K562 (cell line): Measurements from ENCODE around the gene DAZAP1. TPM values are rescaled to one million over a fixed set of nuclear protein-coding genes. Genes with fewer than 3 reads are reported as not detected.

Source experiments
- BRF1 ChIP-seq: IDR thresholded peaks from 3 replicates; pipeline ENCODE4 v1.6.1; 2011; ENCODE audit warnings: borderline replicate concordance, mild to moderate bottlenecking; ENCODE audit not compliant: insufficient read length; ENCODE audit errors: extremely low read depth
- CBFA2T2 ChIP-seq: fragments of 450-650 bp; conservative IDR thresholded peaks from 2 replicates; pipeline ENCODE4 v1.6.1; 2017; ENCODE audit warnings: mild to moderate bottlenecking
- CCNT2 ChIP-seq: IDR thresholded peaks from 2 replicates; pipeline ENCODE4 v1.6.1; 2011; ENCODE audit warnings: borderline replicate concordance, low read depth, mild to moderate bottlenecking, moderate library complexity, mixed read lengths, low read length; ENCODE audit not compliant: insufficient read length; ENCODE audit errors: extremely low read depth
- GABPA ChIP-seq: fragments of 200-800 bp; sonication (Bioruptor generic); conservative IDR thresholded peaks from 2 replicates; pipeline ENCODE4 v1.6.1; 2016; ENCODE audit warnings: low read depth, missing genetic modification characterization, missing compliant biosample characterization
- HNRNPL ChIP-seq: fragments of 200-400 bp; formaldehyde crosslinking; IDR thresholded peaks from 2 replicates; pipeline ENCODE4 v1.6.1; 2017; ENCODE audit warnings: low read depth, mild to moderate bottlenecking, low read length
- NONO ChIP-seq, 2 experiments: fragments of 200-400 bp in 1 of 2; fragments of 450-650 bp in 1 of 2; formaldehyde crosslinking in 1 of 2; IDR thresholded peaks; 2 replicates each; pipeline ENCODE4 v1.6.1; 2017; ENCODE audit warnings: low read depth in 2 of 2, mild to moderate bottlenecking in 2 of 2, moderate library complexity in 2 of 2, low read length in 1 of 2
- POLR2A ChIP-seq: fragments of 450-650 bp; conservative IDR thresholded peaks from 2 replicates; pipeline ENCODE4 v1.6.1; 2016
- TCF7L2 ChIP-seq: fragments of 150-350 bp; IDR thresholded peaks from 2 replicates; pipeline ENCODE4 v1.6.1; 2016; ENCODE audit warnings: low read depth, mild to moderate bottlenecking, low read length, moderate library complexity
- TRIM28 ChIP-seq: fragments of 450-650 bp; IDR thresholded peaks from 2 replicates; pipeline ENCODE4 v1.6.1; 2017
- ZNF184 ChIP-seq: sonication (generic); formaldehyde crosslinking; IDR thresholded peaks from 2 replicates; pipeline ENCODE4 v1.5.0; 2020; ENCODE audit warnings: missing genetic modification reagents
- ZNF3 ChIP-seq: fragments of 250-450 bp; sonication (Bioruptor Pico); IDR thresholded peaks from 2 replicates; pipeline ENCODE4 v1.5.0; 2021; ENCODE audit warnings: mild to moderate bottlenecking, moderate library complexity
- ZNF717 ChIP-seq: fragments of 250-450 bp; sonication (Bioruptor Pico); IDR thresholded peaks from 2 replicates; pipeline ENCODE4 v1.5.0; 2021
- ZNF77 ChIP-seq: fragments of 250-450 bp; sonication (Bioruptor Pico); IDR thresholded peaks from 2 replicates; pipeline ENCODE4 v1.5.0; 2020
- polyA plus RNA-seq, 8 experiments: library from polyadenylated mRNA; depleted of rRNA in 4 of 8; stranded (reverse) in 5 of 8; unstranded in 3 of 8; fragments of >200 nt; fragmentation: Nextera tagmentation in 2 of 8; fragmentation: Illumina TruSeq in 1 of 8; extraction: Ambion mirVana in 2 of 8; extraction: Trizol in 1 of 8; gene quantifications; 2 replicates each; pipeline versions ENCODE4 v1.2.1 to v1.2.3, GENCODE V29; 2011 to 2014; ENCODE audit warnings: inconsistent platforms in 1 of 8, missing spikeins in 1 of 8
- total RNA-seq, 7 experiments: library from RNA; depleted of rRNA in 6 of 7; stranded (reverse); fragments of >200 nt in 6 of 7; fragmentation: Illumina TruSeq in 2 of 7; extraction: Trizol in 2 of 7; gene quantifications; 2 replicates each; pipeline versions ENCODE4 v1.2.1 to v1.2.3, GENCODE V29; 2011 to 2021; ENCODE audit warnings: low replicate concordance in 1 of 7
- TF ChIP-seq, protein P1 (sequence below), 2 experiments: fragments of 450-650 bp; formaldehyde crosslinking in 1 of 2; IDR thresholded peaks; 2 replicates each; pipeline versions ENCODE4 v1.4.0 to v1.6.1; 2014 to 2020; ENCODE audit warnings: mild to moderate bottlenecking in 2 of 2, borderline replicate concordance in 1 of 2, low read depth in 1 of 2
- TF ChIP-seq, protein P2 (sequence below): sonication (generic); formaldehyde crosslinking; IDR thresholded peaks from 2 replicates; pipeline ENCODE4 v1.8.1; 2023; ENCODE audit warnings: mild to moderate bottlenecking, missing genetic modification reagents

DAZAP1 gene
- total and polyA plus RNA-seq, 9 of the 15 experiments (the other 6 are each of a cell fraction or from before 2014, with no cell fraction given): 10.8 to 289 (median 142) TPM

DNA sequence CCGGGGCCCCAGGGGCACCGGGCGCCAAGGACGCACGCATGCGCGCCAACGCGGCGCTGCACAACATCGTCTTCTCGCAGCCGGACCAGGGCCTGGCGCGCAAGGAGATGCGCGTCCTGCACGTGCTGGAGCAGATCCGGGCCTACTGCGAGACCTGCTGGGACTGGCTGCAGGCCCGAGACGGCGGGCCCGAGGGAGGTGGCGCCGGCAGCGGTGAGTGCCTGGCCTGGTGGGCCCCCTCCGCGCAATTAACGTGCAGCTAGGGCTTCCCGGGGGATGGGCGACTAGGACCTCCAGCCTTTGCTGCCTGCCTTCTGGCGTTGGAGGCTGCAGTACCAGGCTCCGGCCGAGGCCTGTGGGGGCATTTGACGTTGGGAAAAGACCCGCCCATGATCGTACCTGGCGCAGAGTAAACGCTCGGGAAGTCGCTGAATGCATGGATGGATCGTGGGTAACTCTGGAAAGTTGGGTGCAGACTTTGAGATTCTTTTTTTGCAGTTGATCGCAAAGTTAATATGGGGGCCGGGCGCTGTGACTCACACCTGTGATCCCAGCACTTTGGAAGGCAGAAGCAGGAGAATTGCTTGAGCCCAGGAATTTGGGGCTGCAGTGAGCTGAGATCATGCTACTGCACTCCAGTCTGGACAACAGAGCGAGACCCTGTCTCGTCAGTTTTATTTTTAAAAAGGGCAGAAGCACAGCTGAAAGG is 49.8 kb downstream of the DAZAP1 start (continued):
- TF ChIP-seq TCF7L2 (no peak), ZNF77 (CRISPR knock-in tag) (no peak), ZNF717 (CRISPR knock-in tag) (no peak), CCNT2 (peak; percentile 44), TRIM28 (no peak), POLR2A (no peak), GABPA (tag) (no peak), CBFA2T2 (no peak), NONO (IDR thresholded peaks at IDR 0.05; ENCODE audit: low read depth in 2 of 2, low read length in 1 of 2) (no peak), BRF1 (no peak), ZNF3 (CRISPR knock-in tag) (no peak), HNRNPL (peak; percentile 69; the same call in 1 of the 2 replicates), ZNF184 (CRISPR knock-in tag) (no peak)
- TF ChIP-seq, protein P1, sequence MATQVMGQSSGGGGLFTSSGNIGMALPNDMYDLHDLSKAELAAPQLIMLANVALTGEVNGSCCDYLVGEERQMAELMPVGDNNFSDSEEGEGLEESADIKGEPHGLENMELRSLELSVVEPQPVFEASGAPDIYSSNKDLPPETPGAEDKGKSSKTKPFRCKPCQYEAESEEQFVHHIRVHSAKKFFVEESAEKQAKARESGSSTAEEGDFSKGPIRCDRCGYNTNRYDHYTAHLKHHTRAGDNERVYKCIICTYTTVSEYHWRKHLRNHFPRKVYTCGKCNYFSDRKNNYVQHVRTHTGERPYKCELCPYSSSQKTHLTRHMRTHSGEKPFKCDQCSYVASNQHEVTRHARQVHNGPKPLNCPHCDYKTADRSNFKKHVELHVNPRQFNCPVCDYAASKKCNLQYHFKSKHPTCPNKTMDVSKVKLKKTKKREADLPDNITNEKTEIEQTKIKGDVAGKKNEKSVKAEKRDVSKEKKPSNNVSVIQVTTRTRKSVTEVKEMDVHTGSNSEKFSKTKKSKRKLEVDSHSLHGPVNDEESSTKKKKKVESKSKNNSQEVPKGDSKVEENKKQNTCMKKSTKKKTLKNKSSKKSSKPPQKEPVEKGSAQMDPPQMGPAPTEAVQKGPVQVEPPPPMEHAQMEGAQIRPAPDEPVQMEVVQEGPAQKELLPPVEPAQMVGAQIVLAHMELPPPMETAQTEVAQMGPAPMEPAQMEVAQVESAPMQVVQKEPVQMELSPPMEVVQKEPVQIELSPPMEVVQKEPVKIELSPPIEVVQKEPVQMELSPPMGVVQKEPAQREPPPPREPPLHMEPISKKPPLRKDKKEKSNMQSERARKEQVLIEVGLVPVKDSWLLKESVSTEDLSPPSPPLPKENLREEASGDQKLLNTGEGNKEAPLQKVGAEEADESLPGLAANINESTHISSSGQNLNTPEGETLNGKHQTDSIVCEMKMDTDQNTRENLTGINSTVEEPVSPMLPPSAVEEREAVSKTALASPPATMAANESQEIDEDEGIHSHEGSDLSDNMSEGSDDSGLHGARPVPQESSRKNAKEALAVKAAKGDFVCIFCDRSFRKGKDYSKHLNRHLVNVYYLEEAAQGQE (IDR thresholded peaks at IDR 0.05; ENCODE audit: borderline replicate concordance): no peak
- TF ChIP-seq, protein P1 (CRISPR knock-in tag; IDR thresholded peaks at IDR 0.05; ENCODE audit: low read depth): 0 out of 2 replicates have a peak, but pooled peaks have one; percentile 35
- TF ChIP-seq, protein P2, sequence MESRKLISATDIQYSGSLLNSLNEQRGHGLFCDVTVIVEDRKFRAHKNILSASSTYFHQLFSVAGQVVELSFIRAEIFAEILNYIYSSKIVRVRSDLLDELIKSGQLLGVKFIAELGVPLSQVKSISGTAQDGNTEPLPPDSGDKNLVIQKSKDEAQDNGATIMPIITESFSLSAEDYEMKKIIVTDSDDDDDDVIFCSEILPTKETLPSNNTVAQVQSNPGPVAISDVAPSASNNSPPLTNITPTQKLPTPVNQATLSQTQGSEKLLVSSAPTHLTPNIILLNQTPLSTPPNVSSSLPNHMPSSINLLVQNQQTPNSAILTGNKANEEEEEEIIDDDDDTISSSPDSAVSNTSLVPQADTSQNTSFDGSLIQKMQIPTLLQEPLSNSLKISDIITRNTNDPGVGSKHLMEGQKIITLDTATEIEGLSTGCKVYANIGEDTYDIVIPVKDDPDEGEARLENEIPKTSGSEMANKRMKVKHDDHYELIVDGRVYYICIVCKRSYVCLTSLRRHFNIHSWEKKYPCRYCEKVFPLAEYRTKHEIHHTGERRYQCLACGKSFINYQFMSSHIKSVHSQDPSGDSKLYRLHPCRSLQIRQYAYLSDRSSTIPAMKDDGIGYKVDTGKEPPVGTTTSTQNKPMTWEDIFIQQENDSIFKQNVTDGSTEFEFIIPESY (CRISPR knock-in tag): peak; percentile 54; the same call in 1 of the 2 replicates
